HL-60 (cell line): Measurements from ENCODE around the gene EPB41L3.

Experiments used
- DNase-seq, 2 experiments: peaks; one replicate each; pipeline ENCODE4 v3.0.0-alpha.2; 2010 to 2020; ENCODE audit warnings: low read depth in 1 of 2, low spot score in 1 of 2
- H3K27ac ChIP-seq: fragments of 250-450 bp; sonication (Bioruptor Pico); replicated peaks from 2 replicates; pipeline ENCODE4 v1.5.1; 2020; ENCODE audit warnings: mild to moderate bottlenecking, moderate library complexity
- H3K27me3 ChIP-seq: fragments of 250-450 bp; sonication (Bioruptor Pico); 2 replicates; pipeline ENCODE4 v1.5.1; 2021; ENCODE audit warnings: mild to moderate bottlenecking, moderate library complexity; ENCODE audit not compliant: insufficient read depth, poor library complexity, severe bottlenecking
- H3K4me3 ChIP-seq: replicated peaks from 2 replicates; pipeline ENCODE4 v1.5.1; 2011; ENCODE audit warnings: mild to moderate bottlenecking, control low read depth, low read length; ENCODE audit not compliant: insufficient read depth
- GABPA ChIP-seq: IDR thresholded peaks from 2 replicates; pipeline ENCODE4 v1.6.1; 2012; ENCODE audit warnings: low read depth
- POLR2AphosphoS5 ChIP-seq: IDR thresholded peaks from 2 replicates; pipeline ENCODE4 v1.6.1; 2012; ENCODE audit warnings: low read depth
- SPI1 ChIP-seq: IDR thresholded peaks from 2 replicates; pipeline ENCODE4 v1.6.1; 2012; ENCODE audit warnings: low read depth, mild to moderate bottlenecking, borderline replicate concordance
- TF ChIP-seq, protein P1 (sequence below): IDR thresholded peaks from one replicate; pipeline ENCODE4 v1.5.1; 2011; ENCODE audit warnings: low read length, control low read depth, inconsistent platforms; ENCODE audit not compliant: insufficient read depth
- TF ChIP-seq, protein P2 (sequence below): IDR thresholded peaks from 2 replicates; pipeline ENCODE4 v1.6.1; 2012; ENCODE audit warnings: low read depth; ENCODE audit not compliant: insufficient replicate concordance

The EPB41L3 gene

DNA sequence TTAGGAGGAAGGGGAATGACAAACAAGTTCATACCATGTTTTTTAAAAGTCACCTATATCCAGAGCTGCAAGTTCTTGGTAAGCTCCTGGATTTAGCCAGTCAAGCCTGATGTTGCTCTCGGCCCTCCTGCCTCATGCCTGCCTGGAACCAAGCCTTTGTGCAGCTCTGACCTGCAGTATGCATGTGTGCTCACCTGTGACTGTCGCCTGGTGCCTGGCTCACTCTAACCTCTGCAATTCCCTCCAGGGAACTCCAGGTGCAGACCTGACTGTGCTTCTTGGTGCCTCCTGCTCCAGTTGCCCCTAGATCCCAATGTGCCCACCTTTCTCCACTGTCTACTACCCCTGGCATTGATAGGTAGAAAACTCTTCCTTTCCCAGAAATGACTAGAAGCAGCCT, 163.2 kb downstream of the EPB41L3 start:
- DNase-seq, result no peak
- TF ChIP-seq, protein P1, sequence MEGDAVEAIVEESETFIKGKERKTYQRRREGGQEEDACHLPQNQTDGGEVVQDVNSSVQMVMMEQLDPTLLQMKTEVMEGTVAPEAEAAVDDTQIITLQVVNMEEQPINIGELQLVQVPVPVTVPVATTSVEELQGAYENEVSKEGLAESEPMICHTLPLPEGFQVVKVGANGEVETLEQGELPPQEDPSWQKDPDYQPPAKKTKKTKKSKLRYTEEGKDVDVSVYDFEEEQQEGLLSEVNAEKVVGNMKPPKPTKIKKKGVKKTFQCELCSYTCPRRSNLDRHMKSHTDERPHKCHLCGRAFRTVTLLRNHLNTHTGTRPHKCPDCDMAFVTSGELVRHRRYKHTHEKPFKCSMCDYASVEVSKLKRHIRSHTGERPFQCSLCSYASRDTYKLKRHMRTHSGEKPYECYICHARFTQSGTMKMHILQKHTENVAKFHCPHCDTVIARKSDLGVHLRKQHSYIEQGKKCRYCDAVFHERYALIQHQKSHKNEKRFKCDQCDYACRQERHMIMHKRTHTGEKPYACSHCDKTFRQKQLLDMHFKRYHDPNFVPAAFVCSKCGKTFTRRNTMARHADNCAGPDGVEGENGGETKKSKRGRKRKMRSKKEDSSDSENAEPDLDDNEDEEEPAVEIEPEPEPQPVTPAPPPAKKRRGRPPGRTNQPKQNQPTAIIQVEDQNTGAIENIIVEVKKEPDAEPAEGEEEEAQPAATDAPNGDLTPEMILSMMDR, result no peak
- H3K4me3 ChIP-seq, result no peak overlapping the region
- H3K27me3 ChIP-seq, result no peaks in the 10 kb centered on the region
- no peak overlapping the region for H3K27ac ChIP-seq

DNA sequence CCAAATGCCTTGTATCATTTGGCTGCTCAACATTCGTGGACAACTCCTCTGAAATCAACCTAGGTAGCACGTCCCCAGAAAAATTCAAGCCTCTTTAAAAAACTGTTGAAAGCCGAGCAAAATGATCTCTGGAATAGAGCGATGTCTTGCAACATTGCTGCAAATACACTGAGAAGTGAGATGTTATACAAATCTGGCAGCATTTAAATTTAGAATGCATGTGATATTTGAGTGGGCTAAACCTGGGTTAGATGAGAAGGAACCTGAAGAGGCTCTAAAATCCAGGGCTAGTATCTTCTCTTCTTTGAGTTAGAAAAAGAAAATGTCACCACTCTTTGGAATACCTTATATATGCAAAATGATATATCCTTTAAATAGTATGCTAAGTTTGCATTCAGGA, 166.8 kb downstream of the EPB41L3 start:
- H3K4me3 ChIP-seq, result no peak overlapping the region
- TF ChIP-seq, protein P1, result no peak
- no peak for TF ChIP-seq SPI1
- H3K27ac ChIP-seq, result no peak overlapping the region
- H3K27me3 ChIP-seq, result no peaks in the 10 kb centered on the region
- DNase-seq, result no peak

DNA sequence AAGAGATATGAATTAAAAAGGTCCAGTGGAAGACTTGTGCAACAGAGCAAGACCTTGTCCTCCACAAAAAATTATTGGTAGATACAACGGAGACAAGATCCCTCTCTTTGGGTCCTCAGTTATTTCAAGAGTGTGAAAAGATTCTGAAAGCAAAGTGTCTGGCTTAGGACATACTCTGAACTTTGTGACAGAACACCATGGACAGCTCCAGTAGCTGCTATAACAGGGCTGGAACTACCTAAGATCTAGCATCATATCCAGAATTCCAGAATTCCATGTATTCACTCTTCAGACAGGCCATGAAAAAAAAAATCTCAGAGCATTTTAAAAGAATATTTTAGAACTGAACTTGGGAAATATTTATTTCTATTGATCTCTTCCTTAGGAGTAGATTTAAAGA, 173.5 kb downstream of the EPB41L3 start:
- TF ChIP-seq, protein P2, sequence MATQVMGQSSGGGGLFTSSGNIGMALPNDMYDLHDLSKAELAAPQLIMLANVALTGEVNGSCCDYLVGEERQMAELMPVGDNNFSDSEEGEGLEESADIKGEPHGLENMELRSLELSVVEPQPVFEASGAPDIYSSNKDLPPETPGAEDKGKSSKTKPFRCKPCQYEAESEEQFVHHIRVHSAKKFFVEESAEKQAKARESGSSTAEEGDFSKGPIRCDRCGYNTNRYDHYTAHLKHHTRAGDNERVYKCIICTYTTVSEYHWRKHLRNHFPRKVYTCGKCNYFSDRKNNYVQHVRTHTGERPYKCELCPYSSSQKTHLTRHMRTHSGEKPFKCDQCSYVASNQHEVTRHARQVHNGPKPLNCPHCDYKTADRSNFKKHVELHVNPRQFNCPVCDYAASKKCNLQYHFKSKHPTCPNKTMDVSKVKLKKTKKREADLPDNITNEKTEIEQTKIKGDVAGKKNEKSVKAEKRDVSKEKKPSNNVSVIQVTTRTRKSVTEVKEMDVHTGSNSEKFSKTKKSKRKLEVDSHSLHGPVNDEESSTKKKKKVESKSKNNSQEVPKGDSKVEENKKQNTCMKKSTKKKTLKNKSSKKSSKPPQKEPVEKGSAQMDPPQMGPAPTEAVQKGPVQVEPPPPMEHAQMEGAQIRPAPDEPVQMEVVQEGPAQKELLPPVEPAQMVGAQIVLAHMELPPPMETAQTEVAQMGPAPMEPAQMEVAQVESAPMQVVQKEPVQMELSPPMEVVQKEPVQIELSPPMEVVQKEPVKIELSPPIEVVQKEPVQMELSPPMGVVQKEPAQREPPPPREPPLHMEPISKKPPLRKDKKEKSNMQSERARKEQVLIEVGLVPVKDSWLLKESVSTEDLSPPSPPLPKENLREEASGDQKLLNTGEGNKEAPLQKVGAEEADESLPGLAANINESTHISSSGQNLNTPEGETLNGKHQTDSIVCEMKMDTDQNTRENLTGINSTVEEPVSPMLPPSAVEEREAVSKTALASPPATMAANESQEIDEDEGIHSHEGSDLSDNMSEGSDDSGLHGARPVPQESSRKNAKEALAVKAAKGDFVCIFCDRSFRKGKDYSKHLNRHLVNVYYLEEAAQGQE, result peak; percentile 92
- no peak for TF ChIP-seq POLR2AphosphoS5
- DNase-seq, result no peak
- no peak overlapping the region for H3K4me3 ChIP-seq
- no peak overlapping the region for H3K27ac ChIP-seq
- H3K27me3 ChIP-seq, result no peaks in the 10 kb centered on the region

DNA sequence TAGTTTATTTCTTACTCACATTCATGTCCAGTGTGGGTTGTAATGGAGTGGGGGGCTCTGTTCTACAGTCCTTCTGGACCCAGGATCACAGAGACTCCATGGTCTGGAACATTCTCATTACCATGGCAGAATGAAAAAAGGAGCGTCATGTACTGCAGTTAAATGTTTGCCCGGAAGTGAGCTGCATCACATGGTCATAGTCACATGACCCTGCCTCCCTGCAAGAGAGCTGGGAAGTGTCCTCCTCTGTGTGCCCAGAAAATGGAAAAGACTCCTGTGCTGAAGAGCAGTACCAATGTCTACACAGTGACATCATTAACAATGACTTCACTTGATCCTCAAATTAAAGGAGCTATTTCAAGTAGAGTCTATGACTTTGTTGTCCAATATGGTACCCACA, 174.3 kb downstream of the EPB41L3 start:
- TF ChIP-seq, protein P1, result no peak
- TF ChIP-seq, protein P2, result no peak
- TF ChIP-seq GABPA (no peak), POLR2AphosphoS5 (no peak), SPI1 (no peak)
- no peak overlapping the region for H3K4me3 ChIP-seq
- no peaks in the 10 kb centered on the region for H3K27me3 ChIP-seq
- no peak overlapping the region for H3K27ac ChIP-seq
- no peak for DNase-seq
